Right lobe of liver (tissue), 4 donors: ENCODE results near the gene CACYBP.

Experiments
- POLR2A ChIP-seq: fragments of 450-650 bp; IDR thresholded peaks from one replicate; pipeline ENCODE4 v1.6.1; 2017; ENCODE audit warnings: antibody characterized with exemption, mild to moderate bottlenecking
- TF ChIP-seq, protein P1 (sequence below), 4 donors: fragments of 200-600 bp in 3 of 4; fragments of 450-650 bp in 1 of 4; IDR thresholded peaks; one replicate each; pipeline versions ENCODE4 v1.5.1 to v1.8.0; 2016 to 2022; ENCODE audit warnings: antibody characterized with exemption in 4 of 4, mild to moderate bottlenecking in 2 of 4
- donor health status: DM: no; HTN: no; CAD: no.
- donor health status: DM: no; HTN: no; CAD: no.
- donor health status: DM: no; HTN: yes; CAD: no.

DNA sequence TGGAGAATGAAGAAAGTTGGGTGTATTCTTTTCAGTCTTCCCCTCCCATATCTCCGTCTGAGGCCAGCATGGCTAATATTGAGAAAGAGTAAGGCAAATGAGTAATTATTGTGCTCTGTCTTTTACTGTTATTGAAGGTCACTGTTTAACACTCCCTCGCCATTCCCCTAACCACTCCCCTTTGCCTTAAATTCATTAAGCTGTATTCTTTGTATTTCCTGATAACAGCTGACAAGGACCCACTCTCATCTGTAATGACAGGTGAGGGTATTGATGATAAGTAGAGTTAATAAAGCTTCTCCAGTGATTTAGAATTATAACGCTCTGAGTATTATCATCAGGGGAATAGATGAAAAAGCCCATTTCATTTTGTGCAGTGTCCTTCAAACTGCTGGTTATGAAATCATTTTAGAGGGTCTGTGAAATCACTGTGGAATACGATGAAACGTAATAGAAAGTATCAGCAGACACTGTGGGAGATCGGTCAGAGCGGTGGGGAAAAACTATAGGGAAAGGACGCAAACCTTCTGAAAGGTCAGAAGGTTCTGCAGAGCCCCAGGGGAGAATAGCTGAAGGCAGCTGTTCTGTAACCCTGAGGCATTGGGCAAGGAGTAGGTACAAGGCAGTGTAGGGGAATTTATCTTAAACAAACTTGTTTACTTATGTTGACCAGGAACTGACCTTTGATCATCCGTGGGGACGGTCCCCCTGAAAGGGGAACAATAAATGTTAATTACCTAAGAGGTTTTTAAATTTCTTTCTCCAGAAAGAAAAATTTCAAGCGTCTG lies 46.3 kb upstream of the CACYBP start:
- TF ChIP-seq, protein P1, sequence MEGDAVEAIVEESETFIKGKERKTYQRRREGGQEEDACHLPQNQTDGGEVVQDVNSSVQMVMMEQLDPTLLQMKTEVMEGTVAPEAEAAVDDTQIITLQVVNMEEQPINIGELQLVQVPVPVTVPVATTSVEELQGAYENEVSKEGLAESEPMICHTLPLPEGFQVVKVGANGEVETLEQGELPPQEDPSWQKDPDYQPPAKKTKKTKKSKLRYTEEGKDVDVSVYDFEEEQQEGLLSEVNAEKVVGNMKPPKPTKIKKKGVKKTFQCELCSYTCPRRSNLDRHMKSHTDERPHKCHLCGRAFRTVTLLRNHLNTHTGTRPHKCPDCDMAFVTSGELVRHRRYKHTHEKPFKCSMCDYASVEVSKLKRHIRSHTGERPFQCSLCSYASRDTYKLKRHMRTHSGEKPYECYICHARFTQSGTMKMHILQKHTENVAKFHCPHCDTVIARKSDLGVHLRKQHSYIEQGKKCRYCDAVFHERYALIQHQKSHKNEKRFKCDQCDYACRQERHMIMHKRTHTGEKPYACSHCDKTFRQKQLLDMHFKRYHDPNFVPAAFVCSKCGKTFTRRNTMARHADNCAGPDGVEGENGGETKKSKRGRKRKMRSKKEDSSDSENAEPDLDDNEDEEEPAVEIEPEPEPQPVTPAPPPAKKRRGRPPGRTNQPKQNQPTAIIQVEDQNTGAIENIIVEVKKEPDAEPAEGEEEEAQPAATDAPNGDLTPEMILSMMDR (IDR thresholded peaks at IDR 0.05) = no peak
- no peak for TF ChIP-seq POLR2A
